GM20431 (cell line): ENCODE measurements around the gene SGIP1.

ENCODE experiments used
- in situ Hi-C: fragments of 300-500 bp; cut with MseI, MboI; formaldehyde crosslinking; loops from one replicate; pipeline ENCODE4 v1.15.0; 2020; ENCODE audit warnings: low sequenced_read_pairs; ENCODE audit not compliant: unreplicated experiment

Gene SGIP1

DNA sequence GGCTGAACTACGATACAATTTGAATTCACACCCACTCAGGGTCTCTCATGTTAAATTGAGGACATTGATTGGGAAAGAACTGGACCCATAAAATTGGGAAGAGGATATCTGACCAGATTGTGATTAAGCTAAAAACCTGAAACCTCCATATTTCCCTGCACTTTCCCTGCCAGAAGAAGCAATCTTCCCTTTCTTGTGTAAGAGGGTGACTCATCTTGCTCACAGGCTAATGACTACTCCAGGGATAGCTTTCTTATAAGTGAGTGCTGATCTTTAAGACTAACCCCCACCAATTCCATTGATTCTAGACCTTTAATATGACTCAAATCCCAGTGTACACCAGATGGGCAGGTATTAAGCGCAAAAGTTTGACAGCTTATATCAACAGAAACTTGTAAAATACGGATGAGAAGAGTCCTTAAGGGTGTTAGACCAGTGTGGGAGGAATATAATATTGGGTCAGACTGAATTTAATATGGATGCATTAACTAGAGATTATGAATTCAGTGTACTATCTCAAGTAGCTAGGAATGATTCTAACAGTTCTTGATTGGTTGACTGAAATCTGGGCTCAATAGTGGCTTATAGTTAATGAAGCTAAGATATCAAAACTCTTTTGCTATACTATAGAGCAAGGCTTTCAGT, 12.1 kb upstream of the SGIP1 start:
- in situ Hi-C loops, result no loop called here

DNA sequence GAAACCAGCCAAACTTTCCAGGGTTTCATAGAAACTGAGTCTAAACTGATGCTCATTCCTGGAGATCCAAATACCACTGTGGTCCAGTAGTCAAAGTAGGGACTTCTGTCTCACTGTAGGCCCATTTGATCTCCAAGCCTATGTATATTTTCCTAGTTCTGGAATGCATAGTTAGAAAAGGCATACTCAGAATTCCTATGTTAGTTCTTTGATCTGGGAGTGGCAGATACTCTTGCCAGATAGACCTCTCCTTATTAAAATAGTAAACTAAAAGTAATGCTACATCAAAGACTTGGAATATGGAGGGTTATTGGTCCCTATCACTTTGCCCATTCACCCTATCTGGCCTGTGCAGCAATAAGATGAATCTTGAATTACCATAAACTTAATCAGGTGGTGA, 10.4 kb upstream of the SGIP1 start:
- in situ Hi-C loops, result no loop called here

DNA sequence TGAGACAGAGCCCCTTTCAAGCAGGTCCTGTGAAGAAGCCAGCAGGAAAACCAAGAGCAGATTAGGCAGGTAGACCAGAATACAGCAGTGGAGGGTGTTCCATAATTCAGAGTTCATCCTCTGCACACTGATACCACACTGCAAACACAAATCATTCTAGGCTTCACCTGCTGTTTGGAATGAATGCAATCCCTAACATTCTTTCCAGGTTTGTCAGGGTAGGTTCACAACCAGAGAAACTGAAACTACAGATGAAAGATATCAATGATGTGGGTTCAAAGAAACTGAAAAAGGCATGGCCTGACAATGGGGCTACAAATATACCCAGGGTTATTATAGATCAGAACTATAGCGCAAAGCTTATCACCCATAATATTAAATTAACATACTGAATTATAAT, 8.9 kb upstream of the SGIP1 start:
- in situ Hi-C loops, result no loop called here

- in situ Hi-C loops, result no loop called here
Measured at GRCh38 chr1:66526036-66526435, 7.9 kb upstream of the SGIP1 start.

- in situ Hi-C loops, result no loop called here
Measured at GRCh38 chr1:66526991-66527390, 7.0 kb upstream of the SGIP1 start.

GRCh38 chr1:66527686-66528085, 6.3 kb upstream of the SGIP1 start:
- in situ Hi-C loops, result no loop called here

- in situ Hi-C loops, result no loop called here
Measured at GRCh38 chr1:66528580-66528979, 5.4 kb upstream of the SGIP1 start.

DNA sequence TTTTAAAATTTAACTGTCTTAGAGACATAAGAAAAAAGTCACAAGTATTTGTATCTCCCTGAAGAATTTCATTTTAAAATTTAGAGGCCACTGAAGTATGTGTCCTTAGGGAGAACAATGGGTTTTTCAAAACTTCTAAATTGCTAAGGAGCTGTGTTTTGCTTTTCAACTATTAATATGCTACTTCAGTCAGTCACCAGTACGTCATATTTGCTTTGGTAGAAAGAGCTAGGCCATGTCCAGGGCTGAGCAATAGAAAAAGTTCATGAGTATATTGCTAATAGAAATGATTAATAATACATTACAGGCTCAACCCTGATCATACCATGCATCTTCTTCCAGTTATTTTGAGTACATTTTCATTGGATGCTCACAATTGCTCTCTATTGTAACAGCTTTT, 1.7 kb upstream of the SGIP1 start:
- in situ Hi-C loops, result no loop called here

- in situ Hi-C loops, result no loop called here
Measured at GRCh38 chr1:66532798-66533783, 862 bp upstream of the SGIP1 start.

- in situ Hi-C loops, result no loop called here
Measured at GRCh38 chr1:66535061-66535460, 1.1 kb downstream of the SGIP1 start.

DNA sequence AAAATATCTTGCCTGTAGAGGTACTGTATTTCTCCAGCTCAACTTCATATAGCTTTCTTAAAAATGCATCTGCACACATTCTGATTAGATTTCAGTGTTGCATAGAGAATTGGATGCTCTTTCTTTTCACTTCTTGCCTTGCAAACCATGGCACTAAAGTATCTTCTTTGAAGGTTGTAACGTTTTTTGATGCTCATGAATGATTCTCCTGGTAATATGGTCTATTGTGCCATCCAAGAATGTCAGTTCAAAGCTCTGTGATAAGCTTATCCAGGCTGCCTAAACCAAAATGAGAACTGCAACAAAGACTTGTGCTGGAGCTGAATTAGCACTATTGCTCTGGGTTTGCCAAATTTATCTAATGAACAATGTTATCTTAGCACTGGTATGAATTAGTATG, 1.9 kb downstream of the SGIP1 start:
- in situ Hi-C loops, result no loop called here

DNA sequence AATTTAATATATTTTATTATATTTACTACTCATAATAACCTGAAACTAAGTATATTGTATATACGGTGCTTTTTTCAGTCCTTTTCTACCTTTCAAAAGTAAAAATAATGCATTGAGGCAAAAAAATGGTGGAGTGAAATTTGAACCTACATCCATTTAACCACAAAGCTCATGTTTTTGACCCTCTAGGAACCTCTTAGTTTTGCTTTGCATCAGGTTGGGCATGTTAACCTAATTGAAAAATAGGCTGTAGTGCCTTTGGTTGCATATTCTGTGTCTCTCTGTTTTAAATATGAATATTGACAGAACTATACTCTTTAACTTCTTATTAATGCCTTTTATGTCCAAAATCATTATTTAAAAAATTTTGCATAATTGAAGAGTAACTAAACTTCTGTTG, 3.8 kb downstream of the SGIP1 start:
- in situ Hi-C loops, result no loop called here

- in situ Hi-C loops, result no loop called here
Measured at GRCh38 chr1:66539491-66539890, 5.5 kb downstream of the SGIP1 start.

DNA sequence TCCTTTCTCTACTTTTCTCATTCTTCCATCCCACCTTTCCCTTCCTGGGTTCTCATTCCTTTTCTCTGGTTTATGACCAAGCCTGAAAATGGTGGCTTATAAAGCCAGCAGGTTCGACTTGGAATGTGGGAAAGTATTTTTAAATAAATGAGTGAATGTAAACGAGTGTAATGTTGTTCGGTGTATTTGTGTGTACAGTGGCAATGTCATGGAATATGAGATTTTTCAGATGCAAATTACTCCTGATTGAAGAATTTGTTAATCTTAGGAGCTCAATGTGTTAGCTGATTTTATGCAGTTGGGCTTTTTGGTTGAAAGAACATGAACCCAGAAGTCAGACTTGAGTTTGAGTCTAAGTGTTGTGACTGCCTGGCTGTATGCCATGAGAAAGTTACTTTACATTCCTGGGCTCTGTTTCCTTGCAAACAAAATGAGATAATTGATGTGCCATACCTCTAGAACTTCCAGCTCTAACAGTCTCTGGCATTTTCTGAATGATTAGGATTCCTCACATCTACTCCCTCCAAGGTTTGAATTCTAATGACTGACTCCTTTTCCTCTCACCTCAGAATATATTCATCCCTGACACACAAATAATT, 6.6 kb downstream of the SGIP1 start:
- in situ Hi-C loops, result no loop called here

GRCh38 chr1:66542314-66542713, 8.4 kb downstream of the SGIP1 start:
- in situ Hi-C loops, result no loop called here

DNA sequence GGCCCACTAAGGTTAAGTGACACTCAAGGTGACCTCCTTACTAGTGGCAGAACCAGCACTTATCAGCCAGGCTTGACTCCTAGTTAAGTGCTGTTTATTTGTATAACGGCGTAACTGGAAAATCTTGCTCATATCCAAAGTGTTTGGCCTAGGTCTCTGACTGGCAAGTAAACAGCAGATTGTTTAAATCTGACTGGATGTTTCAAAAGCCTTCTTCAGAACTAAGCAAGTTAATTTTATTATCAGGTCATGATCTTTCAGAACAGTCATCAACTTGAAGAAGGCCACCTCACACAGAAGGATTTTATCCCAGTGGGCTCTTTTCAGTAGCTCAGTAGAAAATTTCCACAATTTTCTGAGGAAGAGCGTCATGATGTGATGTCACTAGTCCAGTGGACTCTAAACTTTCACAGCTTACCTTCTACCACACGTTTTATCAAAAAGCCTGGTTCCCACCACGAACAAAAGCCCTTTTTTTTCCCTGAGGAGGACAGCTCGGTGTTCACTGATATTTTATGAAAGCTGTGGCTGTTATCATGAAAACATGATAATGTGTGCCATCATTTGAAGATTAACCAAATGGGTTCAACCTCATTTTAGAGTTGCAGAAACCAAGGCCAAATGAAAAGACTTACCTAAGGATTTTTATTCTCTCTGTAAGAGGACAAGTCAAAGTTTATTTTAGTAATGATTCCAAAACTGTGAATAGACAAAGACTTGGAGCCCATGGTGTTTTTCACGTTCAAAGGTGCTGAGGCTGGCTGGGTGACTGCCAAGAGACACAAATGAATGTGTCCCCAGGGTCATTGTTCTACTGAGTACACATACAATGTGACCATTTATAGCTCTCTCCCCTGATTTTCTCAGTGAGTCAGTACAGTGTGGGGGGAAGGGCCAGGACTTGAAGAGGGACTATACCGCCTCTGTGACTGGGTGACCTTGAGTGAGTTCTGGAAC, 9.1 kb downstream of the SGIP1 start:
- in situ Hi-C loops, result no loop called here

DNA sequence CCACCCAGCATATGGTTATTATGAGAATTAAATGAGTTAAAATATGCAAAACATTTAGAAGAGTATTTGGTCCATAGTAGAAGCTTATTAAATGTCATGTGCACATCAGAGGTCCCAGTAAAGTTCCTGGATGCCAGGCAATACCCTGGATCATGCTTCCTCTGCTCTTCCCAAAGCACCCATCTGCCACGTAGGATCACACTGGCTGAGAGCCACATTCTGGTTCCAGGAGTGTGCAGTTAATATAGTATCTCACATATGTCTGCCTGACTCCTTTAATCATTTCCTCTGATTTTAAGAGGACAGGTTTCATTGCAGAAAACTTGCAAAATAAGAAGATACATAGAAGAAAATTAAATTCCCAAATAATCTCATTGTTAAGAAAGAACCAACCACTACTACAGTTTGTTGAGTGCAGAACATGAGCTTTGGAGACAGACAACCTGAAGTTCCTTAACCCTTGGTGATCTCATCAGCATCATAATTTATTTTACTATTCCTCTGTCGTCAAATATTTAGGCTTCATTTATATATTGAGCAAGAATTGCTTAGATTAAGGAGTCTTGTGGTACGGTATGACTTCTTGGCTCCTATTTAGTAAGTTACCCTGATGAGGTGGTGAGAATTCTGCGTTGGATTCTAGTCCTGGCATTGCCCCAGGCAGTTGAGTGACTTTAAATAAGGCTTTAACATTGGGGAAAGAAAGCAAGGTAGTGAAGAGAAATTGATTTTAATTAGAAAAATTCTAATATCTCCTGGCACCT, 12.3 kb downstream of the SGIP1 start:
- in situ Hi-C loops, result no loop called here

DNA sequence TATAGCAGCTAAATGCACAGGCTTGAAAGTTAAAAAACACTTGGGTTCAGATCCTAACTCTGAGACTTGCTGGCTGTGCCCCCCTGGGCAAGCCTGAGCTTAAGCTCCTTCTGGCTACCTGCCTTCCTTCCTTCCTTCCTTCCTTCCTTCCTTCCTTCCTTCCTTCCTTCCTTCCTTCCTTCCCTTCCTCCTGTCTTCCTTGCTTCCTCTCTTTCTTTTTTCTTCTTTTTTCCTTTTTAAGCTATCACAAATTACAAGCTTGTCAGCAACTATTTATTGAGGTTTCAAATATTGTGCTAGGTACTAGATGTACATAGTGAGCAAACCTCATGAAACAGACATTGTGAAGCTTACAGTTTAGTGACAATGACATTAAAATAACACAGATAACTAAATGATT, 15.1 kb downstream of the SGIP1 start:
- in situ Hi-C loops, result no loop called here

- in situ Hi-C loops, result no loop called here
Measured at GRCh38 chr1:66550243-66550642, 16.3 kb downstream of the SGIP1 start.
